Peyer's patch (tissue), 4 donors: Measurements from ENCODE around the gene S100A10. TPM values are rescaled to one million over a fixed set of nuclear protein-coding genes. Genes with fewer than 3 reads are reported as not detected.

Experiments used
- DNase-seq, 3 donors: peaks; one replicate each; pipeline ENCODE4 v3.0.0-alpha.2; 2017 to 2019
- H3K27ac ChIP-seq, 4 donors: fragments of 200-600 bp; sonication (generic); one replicate each; pipeline ENCODE4 v1.5.1; 2016 to 2019
- H3K27me3 ChIP-seq, 2 donors: fragments of 200-600 bp; sonication (generic); one replicate each; pipeline ENCODE4 v1.5.1; 2019
- H3K36me3 ChIP-seq, 3 donors: fragments of 200-600 bp; sonication (generic); one replicate each; pipeline ENCODE4 v1.5.1; 2016 to 2019
- H3K4me1 ChIP-seq, 4 donors: fragments of 200-600 bp; sonication (generic); one replicate each; pipeline ENCODE4 v1.5.1; 2016 to 2019
- H3K4me3 ChIP-seq, 4 donors: fragments of 200-600 bp; sonication (generic); 1 replicate in 3 of 4; 2 replicates in 1 of 4; pipeline ENCODE4 v1.5.1; 2016 to 2019; ENCODE audit warnings: mild to moderate bottlenecking in 1 of 4
- H3K9me3 ChIP-seq, 4 donors: fragments of 200-600 bp; sonication (generic); one replicate each; pipeline ENCODE4 v1.5.1; 2016 to 2019; ENCODE audit warnings: mild to moderate bottlenecking in 1 of 4
- POLR2A ChIP-seq, 2 donors: fragments of 450-650 bp; IDR thresholded peaks; one replicate each; pipeline ENCODE4 v1.5.1; 2017; ENCODE audit warnings: antibody characterized with exemption in 2 of 2, mild to moderate bottlenecking in 2 of 2, moderate library complexity in 2 of 2
- total RNA-seq, 4 donors: library from RNA; depleted of rRNA; stranded (reverse); fragments of >200 nt; gene quantifications; one replicate each; pipeline ENCODE4 v1.1.0, GENCODE V29; 2016
- TF ChIP-seq, protein P1 (sequence below), 6 experiments: fragments of 450-650 bp in 4 of 6; fragments of 200-600 bp in 2 of 6; sonication (generic) in 1 of 6; IDR thresholded peaks; one replicate each; pipeline ENCODE4 v1.5.1; 2017 to 2019; ENCODE audit warnings: antibody characterized with exemption in 6 of 6, mild to moderate bottlenecking in 3 of 6, moderate library complexity in 1 of 6

The S100A10 gene
- total RNA-seq, 4 donors from 2014 or later = 90.0 to 223 (median 154) TPM

DNA sequence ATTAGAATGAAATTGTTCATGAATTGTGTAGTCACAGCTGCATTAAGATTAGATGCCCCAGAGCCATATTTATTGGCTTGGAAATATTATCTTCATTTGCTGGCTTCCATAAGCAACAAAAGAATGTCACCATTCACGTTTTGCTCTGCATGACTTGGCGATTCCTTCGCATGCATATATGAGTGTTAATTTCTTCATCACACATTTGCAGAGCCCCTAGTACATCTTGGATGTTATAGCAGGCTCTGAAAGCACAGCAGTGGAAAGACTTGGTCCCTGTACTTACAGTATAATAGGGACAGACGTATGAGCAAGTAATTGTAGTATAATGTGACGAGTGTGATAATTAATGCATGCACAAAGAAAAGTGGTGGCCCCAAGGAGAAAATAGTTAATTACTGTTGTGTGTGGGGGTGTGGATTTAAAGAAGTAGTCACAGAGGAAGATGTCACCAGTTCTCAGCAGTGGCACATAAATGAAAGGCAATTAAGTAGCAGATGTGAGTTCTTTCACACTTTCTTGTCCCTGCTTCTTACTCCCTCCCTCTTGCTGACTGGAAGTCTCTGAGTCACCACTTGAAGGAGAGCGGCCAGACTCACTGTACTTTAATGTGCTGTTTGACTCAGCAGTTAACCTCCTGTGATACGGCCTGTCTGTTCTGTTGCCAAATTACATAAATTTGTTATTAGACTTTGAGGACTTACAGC lies 21.0 kb downstream of the S100A10 start:
- H3K27ac ChIP-seq = peak overlapping the region in 2 of 4 donors; percentile 10 to 66
- H3K4me1 ChIP-seq = peaks cover 0 to 23% (median 0%) of the 10 kb centered on the region in 4 donors
- no peak overlapping the region for H3K4me3 ChIP-seq
- H3K36me3 ChIP-seq = no peaks in the 10 kb centered on the region
- DNase-seq = peak in 1 of 3 donors; percentile 80
- H3K27me3 ChIP-seq = no peaks in the 10 kb centered on the region
- H3K9me3 ChIP-seq = no peaks in the 10 kb centered on the region
- no peak for TF ChIP-seq POLR2A (IDR thresholded peaks at IDR 0.05)
- TF ChIP-seq, protein P1, sequence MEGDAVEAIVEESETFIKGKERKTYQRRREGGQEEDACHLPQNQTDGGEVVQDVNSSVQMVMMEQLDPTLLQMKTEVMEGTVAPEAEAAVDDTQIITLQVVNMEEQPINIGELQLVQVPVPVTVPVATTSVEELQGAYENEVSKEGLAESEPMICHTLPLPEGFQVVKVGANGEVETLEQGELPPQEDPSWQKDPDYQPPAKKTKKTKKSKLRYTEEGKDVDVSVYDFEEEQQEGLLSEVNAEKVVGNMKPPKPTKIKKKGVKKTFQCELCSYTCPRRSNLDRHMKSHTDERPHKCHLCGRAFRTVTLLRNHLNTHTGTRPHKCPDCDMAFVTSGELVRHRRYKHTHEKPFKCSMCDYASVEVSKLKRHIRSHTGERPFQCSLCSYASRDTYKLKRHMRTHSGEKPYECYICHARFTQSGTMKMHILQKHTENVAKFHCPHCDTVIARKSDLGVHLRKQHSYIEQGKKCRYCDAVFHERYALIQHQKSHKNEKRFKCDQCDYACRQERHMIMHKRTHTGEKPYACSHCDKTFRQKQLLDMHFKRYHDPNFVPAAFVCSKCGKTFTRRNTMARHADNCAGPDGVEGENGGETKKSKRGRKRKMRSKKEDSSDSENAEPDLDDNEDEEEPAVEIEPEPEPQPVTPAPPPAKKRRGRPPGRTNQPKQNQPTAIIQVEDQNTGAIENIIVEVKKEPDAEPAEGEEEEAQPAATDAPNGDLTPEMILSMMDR (IDR thresholded peaks at IDR 0.05) = peak in 1 of 6 experiments; percentile 11

DNA sequence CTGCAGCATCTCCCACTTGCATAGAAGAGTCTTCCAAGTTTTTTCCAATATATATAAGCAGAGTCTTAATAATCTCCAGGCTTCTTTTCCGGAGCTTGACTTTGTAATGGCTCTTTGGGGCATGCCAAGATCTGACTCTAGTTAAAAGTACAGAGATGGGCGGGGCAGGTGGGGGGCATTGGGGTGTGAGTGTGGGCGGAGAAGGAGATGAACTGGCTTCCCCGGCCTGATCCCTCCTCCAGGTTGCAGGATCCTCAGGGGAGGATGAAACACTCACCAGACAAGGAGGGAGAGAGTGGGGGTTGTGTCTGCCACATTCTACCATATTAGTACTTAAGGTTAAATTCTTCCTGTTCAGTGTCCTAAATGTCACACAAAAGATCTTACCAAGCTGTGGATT lies 23.0 kb downstream of the S100A10 start:
- TF ChIP-seq, protein P1 (IDR thresholded peaks at IDR 0.05) = no peak
- TF ChIP-seq POLR2A (IDR thresholded peaks at IDR 0.05) = no peak
- H3K4me1 ChIP-seq = peaks cover 0 to 25% (median 0%) of the 10 kb centered on the region in 4 donors
- no peak overlapping the region for H3K27ac ChIP-seq
- H3K27me3 ChIP-seq = no peaks in the 10 kb centered on the region
- DNase-seq = no peak
- no peaks in the 10 kb centered on the region for H3K36me3 ChIP-seq
- no peak overlapping the region for H3K4me3 ChIP-seq
- no peaks in the 10 kb centered on the region for H3K9me3 ChIP-seq

DNA sequence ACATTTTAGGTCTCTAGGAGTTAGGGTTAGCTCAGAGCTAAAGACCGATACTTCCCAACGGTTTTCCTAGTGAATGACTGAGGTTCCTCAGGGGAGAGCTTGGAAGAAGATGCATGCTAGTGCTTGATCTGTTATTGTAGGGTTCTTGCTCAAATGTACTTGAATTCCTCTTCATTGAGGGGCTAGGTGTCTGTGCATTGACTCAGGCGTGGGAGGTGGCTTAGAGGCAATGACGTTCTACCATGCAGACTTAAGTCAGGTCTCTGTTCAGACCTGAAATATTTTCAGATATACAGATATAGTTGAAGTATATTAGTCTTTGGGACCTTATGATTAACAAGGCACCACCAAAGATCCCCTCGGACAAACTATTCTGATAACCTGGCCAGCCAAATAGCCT lies 23.5 kb downstream of the S100A10 start:
- H3K9me3 ChIP-seq = no peaks in the 10 kb centered on the region
- no peaks in the 10 kb centered on the region for H3K27me3 ChIP-seq
- no peak overlapping the region for H3K4me3 ChIP-seq
- no peak for DNase-seq
- TF ChIP-seq, protein P1 (IDR thresholded peaks at IDR 0.05) = no peak
- no peak for TF ChIP-seq POLR2A (IDR thresholded peaks at IDR 0.05)
- H3K27ac ChIP-seq = no peak overlapping the region
- peaks cover 0 to 25% (median 0%) of the 10 kb centered on the region in 4 donors for H3K4me1 ChIP-seq
- H3K36me3 ChIP-seq = no peaks in the 10 kb centered on the region

DNA sequence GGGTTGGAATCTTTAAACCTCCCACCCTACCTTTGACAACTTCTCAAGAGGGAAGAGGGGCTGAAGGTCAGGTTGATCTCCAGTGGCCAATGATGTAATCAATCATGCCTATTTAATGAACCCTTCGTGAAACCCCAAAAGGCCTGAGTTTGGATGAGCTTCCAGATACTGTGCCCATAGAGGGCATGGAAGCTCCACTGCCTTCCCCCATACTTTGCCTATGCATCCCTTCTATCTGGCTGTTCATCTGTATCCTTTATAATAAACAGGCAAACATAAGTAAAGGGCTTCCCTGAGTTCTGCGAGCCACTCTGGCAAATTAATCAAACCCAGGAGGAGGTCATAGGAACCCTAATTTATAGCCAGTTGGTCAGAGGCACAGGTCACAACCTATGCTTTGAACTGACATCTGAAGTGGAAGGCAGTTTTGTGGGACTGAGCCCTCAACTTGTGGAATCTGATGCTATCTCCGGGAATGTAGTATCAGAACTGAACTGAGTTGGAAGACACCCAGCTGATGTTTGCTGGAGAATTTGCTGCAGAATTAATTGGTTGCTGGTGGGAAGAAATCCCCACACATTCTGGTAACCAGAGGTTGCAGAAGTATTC lies 24.8 kb downstream of the S100A10 start:
- H3K27ac ChIP-seq = no peak overlapping the region

DNA sequence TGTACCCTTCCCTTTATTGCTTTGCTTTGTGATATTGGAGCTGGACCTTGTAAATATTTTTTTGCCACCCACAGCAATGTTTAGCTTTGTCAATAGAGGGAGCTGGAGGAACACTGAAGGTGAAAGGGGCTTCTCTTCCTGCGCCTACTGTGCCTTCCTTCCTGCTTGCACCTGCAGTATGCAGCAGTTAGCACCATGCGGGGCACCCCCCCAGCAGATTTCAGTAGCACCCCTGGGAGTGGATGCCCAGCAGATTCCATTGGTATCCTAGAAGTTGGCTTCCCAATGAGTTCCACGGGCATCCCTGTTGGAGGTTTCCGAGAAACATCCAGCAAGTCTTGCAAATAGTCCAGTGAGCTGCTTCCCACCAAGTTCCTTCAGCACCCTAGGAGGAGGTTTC lies 25.6 kb downstream of the S100A10 start:
- Histone ChIP-seq H3K9me3 (no peaks in the 10 kb centered on the region), H3K4me3 (no peak overlapping the region), H3K36me3 (no peaks in the 10 kb centered on the region), H3K4me1 (peaks cover 0 to 16% (median 0%) of the 10 kb centered on the region in 4 donors), H3K27ac (no peak overlapping the region), H3K27me3 (no peaks in the 10 kb centered on the region)
- TF ChIP-seq, protein P1 (IDR thresholded peaks at IDR 0.05) = peak; percentile 35 to 96 (median 83)
- no peak for TF ChIP-seq POLR2A (IDR thresholded peaks at IDR 0.05)
- DNase-seq = peak; percentile 39 to 76 (median 57)

More for the DNA sequence above, 24.8 kb downstream of the S100A10 start:
- Histone ChIP-seq H3K36me3 (no peaks in the 10 kb centered on the region), H3K9me3 (no peaks in the 10 kb centered on the region), H3K4me3 (no peak overlapping the region), H3K4me1 (peaks cover 0 to 25% (median 0%) of the 10 kb centered on the region in 4 donors), H3K27me3 (no peaks in the 10 kb centered on the region)
- DNase-seq = no peak
- TF ChIP-seq, protein P1 (IDR thresholded peaks at IDR 0.05) = no peak
- no peak for TF ChIP-seq POLR2A (IDR thresholded peaks at IDR 0.05)
